Pancreas (tissue), 10 donors: ENCODE measurements around the gene NXPH4. TPM values are rescaled to one million over a fixed set of nuclear protein-coding genes. Genes with fewer than 3 reads are reported as not detected.

Source experiments
- ATAC-seq, 4 donors: fragments of 200-7000 bp; cut with Tn5 transposase; one replicate each; pipeline versions ENCODE4 v1.8.0 to v1.9.1; 2020; ENCODE audit warnings: mild to moderate bottlenecking in 4 of 4, moderate library complexity in 4 of 4
- DNase-seq, 6 donors: peaks; one replicate each; pipeline ENCODE4 v3.0.0-alpha.2; 2020
- FAIRE-seq: peaks from 2 replicates; lab custom pipeline; 2012; peaks lifted over from hg19 to GRCh38; lab: Jason Lieb, UNC
- H3K27ac ChIP-seq, 4 donors: fragments of 200-600 bp; sonication (generic); 1 replicate in 3 of 4; 2 replicates in 1 of 4; pipeline versions ENCODE4 v1.5.0 to v1.8.0; 2020
- H3K27me3 ChIP-seq, 4 donors: fragments of 200-600 bp; one replicate each; pipeline ENCODE4 v1.8.0; 2021
- H3K36me3 ChIP-seq, 3 donors: fragments of 200-600 bp; sonication (generic) in 1 of 3; one replicate each; pipeline versions ENCODE4 v1.5.0 to v1.8.0; 2020 to 2021
- H3K4me1 ChIP-seq, 3 donors: fragments of 200-600 bp; one replicate each; pipeline ENCODE4 v1.8.0; 2021
- H3K4me3 ChIP-seq, 4 donors: fragments of 200-600 bp; sonication (generic) in 2 of 4; one replicate each; pipeline versions ENCODE4 v1.5.0 to v1.8.0; 2020 to 2021
- H3K9me3 ChIP-seq, 4 donors: fragments of 200-600 bp; one replicate each; pipeline ENCODE4 v1.8.0; 2021
- WGBS, 2 donors: extraction: QIAGEN DNeasy Blood & Tissue Kit; methylation state at CpG; one replicate each; pipeline ENCODE4 v1.1.7; 2013; 5-methylcytosine and 5-hydroxymethylcytosine counted together
- intact Hi-C, 3 donors: fragments of 100-400 bp; cut with DNase I; formaldehyde crosslinking; loops; one replicate each; pipeline versions ENCODE4 v1.11.1 to v1.14.2; 2022
- polyA plus RNA-seq, 2 donors: library from polyadenylated mRNA; stranded (reverse); fragments of 200-250 nt; gene quantifications; one replicate each; pipeline ENCODE4 v1.2.3, GENCODE V29; 2013
- total RNA-seq, 6 donors: library from RNA; stranded (reverse); fragmentation: NEBNext Ultra II Directional in 4 of 6; extraction: Animal tissue kit (Norgen Biotek cat#: 25700) in 4 of 6; gene quantifications; one replicate each; pipeline versions ENCODE4 v1.2.1 to v1.2.4, GENCODE V29; 2021 to 2023
- TF ChIP-seq, protein P1 (sequence below), 4 donors: fragments of 200-600 bp; sonication (generic) in 3 of 4; IDR thresholded peaks; one replicate each; pipeline versions ENCODE4 v1.5.0 to v1.8.0; 2021; ENCODE audit warnings: antibody characterized with exemption in 4 of 4
- donor health status: healthy with polysubstance abuse.
- donor health status: DM: no; HTN: no; CAD: no; lungs with moderate emphysema.
- donor health status: DM: no; HTN: no; CAD: no.
- donor health status: control.
- donor health status: control.
- donor health status: Bipolar disorder and iron deficiency.
- donor health status: DM: yes; HTN: yes; CAD: no.
- donor health status: DM: no; HTN: no; CAD: no.
- donor health status: DM: no; HTN: no; CAD: no.
- donor health status: DM: yes; HTN: yes; CAD: no.

NXPH4 gene
- total and polyA plus RNA-seq, 8 donors = 0.28 to 3.3 (median 0.79) TPM

DNA sequence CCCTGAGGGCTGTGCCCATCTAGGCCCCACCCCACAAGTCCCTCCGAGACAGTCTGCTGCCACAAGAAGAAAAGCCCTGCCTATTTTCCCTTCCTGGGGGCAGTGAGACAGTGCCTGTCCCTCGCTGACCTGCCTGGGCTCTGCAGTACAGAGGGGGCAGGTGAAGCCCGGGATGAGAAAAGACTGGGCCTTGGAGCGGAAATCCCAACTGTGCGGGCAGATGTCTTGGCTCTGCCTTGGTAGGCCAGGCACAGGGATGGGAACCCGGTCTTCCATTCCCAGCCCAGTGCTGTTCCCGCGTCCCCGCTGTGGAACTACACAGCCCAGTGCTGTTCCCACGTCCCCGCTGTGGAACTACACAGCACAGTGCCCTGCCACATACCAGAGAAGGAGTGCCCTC lies 12.8 kb upstream of the NXPH4 start:
- intact Hi-C loops = no loop called here
- DNase-seq = no peak
- Histone ChIP-seq H3K27me3 (no peaks in the 10 kb centered on the region), H3K9me3 (no peaks in the 10 kb centered on the region), H3K4me1 (no peaks in the 10 kb centered on the region), H3K27ac (no peak overlapping the region), H3K4me3 (no peak overlapping the region), H3K36me3 (no peaks in the 10 kb centered on the region)
- TF ChIP-seq, protein P1, sequence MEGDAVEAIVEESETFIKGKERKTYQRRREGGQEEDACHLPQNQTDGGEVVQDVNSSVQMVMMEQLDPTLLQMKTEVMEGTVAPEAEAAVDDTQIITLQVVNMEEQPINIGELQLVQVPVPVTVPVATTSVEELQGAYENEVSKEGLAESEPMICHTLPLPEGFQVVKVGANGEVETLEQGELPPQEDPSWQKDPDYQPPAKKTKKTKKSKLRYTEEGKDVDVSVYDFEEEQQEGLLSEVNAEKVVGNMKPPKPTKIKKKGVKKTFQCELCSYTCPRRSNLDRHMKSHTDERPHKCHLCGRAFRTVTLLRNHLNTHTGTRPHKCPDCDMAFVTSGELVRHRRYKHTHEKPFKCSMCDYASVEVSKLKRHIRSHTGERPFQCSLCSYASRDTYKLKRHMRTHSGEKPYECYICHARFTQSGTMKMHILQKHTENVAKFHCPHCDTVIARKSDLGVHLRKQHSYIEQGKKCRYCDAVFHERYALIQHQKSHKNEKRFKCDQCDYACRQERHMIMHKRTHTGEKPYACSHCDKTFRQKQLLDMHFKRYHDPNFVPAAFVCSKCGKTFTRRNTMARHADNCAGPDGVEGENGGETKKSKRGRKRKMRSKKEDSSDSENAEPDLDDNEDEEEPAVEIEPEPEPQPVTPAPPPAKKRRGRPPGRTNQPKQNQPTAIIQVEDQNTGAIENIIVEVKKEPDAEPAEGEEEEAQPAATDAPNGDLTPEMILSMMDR (IDR thresholded peaks at IDR 0.05) = no peak
- ATAC-seq = no peak
- WGBS, 2 donors = 80 to 83% methylated on average over 11 of the region's 11 CpGs
- no peak for FAIRE-seq

DNA sequence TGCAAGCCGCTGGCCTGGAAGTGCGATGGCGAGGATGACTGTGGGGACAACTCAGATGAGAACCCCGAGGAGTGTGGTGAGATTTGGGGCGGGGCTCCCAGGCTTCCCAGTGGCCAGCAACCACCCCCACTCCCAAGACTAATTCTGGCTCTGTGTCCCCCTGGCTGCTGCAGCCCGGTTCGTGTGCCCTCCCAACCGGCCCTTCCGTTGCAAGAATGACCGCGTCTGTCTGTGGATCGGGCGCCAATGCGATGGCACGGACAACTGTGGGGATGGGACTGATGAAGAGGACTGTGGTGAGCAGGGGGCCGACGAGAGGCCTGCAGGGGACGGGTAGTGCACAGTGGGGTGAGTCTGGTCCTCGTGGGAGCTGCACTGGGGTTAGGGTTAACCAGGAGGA lies 12.1 kb upstream of the NXPH4 start:
- H3K4me1 ChIP-seq = no peaks in the 10 kb centered on the region
- H3K4me3 ChIP-seq = no peak overlapping the region
- no peak overlapping the region for H3K27ac ChIP-seq
- DNase-seq (no peak), ATAC-seq (no peak), FAIRE-seq (no peak)
- no peaks in the 10 kb centered on the region for H3K27me3 ChIP-seq
- intact Hi-C loops = no loop called here
- H3K36me3 ChIP-seq = no peaks in the 10 kb centered on the region
- TF ChIP-seq, protein P1 (IDR thresholded peaks at IDR 0.05) = no peak
- 88 to 91% methylated on average over 19 of the region's 19 CpGs for WGBS, 2 donors
- H3K9me3 ChIP-seq = no peaks in the 10 kb centered on the region

DNA sequence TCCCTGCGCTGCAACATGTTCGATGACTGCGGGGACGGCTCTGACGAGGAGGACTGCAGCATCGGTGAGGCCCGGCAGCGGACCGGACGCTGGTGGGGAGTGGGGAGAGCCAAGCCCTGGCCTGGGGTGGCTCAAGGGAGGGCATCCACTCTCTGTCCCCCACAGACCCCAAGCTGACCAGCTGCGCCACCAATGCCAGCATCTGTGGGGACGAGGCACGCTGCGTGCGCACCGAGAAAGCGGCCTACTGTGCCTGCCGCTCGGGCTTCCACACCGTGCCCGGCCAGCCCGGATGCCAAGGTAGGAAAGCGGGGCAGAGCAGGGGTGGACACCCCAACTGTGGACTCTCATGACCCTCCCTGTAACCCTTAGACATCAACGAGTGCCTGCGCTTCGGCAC lies 11.4 kb upstream of the NXPH4 start:
- H3K4me3 ChIP-seq = no peak overlapping the region
- no peak overlapping the region for H3K27ac ChIP-seq
- FAIRE-seq = no peak
- no peaks in the 10 kb centered on the region for H3K4me1 ChIP-seq
- ATAC-seq = no peak
- DNase-seq = no peak
- no peaks in the 10 kb centered on the region for H3K27me3 ChIP-seq
- intact Hi-C loops = no loop called here
- 94 to 98% methylated on average over 26 of the region's 26 CpGs for WGBS, 2 donors
- TF ChIP-seq, protein P1 (IDR thresholded peaks at IDR 0.05) = no peak
- H3K36me3 ChIP-seq = no peaks in the 10 kb centered on the region
- H3K9me3 ChIP-seq = no peaks in the 10 kb centered on the region

DNA sequence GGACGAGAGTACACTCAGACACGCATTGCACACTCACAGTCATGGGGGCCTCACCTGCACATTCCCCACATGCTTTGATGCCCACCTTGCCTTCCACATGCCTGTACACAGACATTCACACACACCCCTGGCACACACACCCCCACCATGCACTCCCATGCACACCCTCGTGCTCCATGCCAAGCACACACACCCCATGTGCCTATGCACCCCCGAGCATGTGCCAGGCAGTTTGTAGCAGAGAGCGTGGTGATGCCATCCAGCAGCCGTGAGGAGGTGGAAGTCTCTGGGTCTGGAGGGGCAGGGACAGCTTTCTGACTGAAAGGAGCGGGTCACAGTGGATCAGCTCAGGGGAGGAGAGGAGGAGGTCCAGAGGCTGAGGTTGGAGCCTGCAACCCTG lies 10.7 kb upstream of the NXPH4 start:
- Histone ChIP-seq H3K36me3 (no peaks in the 10 kb centered on the region), H3K27me3 (no peaks in the 10 kb centered on the region), H3K9me3 (no peaks in the 10 kb centered on the region), H3K4me3 (no peak overlapping the region), H3K27ac (no peak overlapping the region), H3K4me1 (no peaks in the 10 kb centered on the region)
- DNase-seq (no peak), ATAC-seq (no peak), FAIRE-seq (no peak)
- 84 to 93% methylated on average over 7 of the region's 7 CpGs for WGBS, 2 donors
- intact Hi-C loops = no loop called here
- TF ChIP-seq, protein P1 (IDR thresholded peaks at IDR 0.05) = no peak

DNA sequence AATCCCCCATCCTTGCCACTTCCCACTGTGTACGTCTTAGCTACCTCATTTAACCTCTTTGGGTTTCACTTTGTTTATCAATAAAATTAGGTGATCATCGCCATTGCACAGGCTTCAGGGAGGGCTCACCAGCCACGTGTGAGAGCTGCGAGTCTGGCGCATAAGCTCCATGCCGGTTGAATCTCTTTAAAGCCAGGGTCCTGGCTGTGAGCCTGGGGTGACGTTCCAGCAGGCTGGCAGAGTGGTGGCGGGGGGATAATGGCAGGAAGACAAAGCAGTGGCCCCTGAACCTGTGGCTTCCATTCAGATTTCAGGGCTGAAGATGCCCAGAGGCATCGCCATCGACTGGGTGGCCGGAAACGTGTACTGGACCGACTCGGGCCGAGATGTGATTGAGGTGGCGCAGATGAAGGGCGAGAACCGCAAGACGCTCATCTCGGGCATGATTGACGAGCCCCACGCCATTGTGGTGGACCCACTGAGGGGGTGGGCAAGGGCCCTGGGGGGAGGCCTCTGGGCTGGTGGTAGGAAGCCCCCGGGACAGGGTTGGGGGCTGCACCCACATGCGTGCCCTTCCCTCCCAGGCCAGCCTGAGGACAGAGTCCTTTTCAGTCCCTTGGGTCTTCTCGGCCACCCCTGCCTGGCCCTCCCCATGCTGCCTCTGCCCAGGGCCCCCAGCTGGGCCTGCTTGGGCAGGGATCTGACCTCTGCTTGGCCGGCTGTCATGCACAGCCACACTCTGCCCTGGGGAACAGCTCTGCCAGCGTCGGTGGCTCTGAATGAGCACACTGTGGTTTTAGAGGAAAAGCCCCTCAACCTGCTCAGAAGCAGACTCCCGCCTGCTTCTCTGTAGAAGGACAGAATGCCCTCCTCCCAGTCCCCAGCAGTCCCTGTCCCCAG lies 8.6 kb upstream of the NXPH4 start:
- ATAC-seq (no peak), DNase-seq (no peak), FAIRE-seq (no peak)
- no peak overlapping the region for H3K27ac ChIP-seq
- intact Hi-C loops = loop anchor here in 1 of 3 donors (2.0 kb wide), 1 partner anchor 35 kb away; no protein-coding TSS in a partner anchor
- no peaks in the 10 kb centered on the region for H3K27me3 ChIP-seq
- no peaks in the 10 kb centered on the region for H3K9me3 ChIP-seq
- H3K36me3 ChIP-seq = no peaks in the 10 kb centered on the region
- TF ChIP-seq, protein P1 (IDR thresholded peaks at IDR 0.05) = no peak
- H3K4me1 ChIP-seq = no peaks in the 10 kb centered on the region
- no peak overlapping the region for H3K4me3 ChIP-seq
- WGBS, 2 donors = 87 to 89% methylated on average over 28 to 29 of the region's 29 CpGs
